Stimulated activated CD8-positive, alpha-beta memory T cell treated with anti-CD3 and anti-CD28 coated beads, Interleukin-4, amount 100 ng/mL, for 24 hours (primary cell): ENCODE measurements around the gene BBS7.

Experiments used
- DNase-seq: peaks from one replicate; pipeline ENCODE4 v3.0.0-alpha.2; 2020; ENCODE audit warnings: low read depth

BBS7 gene, protein sequence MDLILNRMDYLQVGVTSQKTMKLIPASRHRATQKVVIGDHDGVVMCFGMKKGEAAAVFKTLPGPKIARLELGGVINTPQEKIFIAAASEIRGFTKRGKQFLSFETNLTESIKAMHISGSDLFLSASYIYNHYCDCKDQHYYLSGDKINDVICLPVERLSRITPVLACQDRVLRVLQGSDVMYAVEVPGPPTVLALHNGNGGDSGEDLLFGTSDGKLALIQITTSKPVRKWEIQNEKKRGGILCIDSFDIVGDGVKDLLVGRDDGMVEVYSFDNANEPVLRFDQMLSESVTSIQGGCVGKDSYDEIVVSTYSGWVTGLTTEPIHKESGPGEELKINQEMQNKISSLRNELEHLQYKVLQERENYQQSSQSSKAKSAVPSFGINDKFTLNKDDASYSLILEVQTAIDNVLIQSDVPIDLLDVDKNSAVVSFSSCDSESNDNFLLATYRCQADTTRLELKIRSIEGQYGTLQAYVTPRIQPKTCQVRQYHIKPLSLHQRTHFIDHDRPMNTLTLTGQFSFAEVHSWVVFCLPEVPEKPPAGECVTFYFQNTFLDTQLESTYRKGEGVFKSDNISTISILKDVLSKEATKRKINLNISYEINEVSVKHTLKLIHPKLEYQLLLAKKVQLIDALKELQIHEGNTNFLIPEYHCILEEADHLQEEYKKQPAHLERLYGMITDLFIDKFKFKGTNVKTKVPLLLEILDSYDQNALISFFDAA

DNA sequence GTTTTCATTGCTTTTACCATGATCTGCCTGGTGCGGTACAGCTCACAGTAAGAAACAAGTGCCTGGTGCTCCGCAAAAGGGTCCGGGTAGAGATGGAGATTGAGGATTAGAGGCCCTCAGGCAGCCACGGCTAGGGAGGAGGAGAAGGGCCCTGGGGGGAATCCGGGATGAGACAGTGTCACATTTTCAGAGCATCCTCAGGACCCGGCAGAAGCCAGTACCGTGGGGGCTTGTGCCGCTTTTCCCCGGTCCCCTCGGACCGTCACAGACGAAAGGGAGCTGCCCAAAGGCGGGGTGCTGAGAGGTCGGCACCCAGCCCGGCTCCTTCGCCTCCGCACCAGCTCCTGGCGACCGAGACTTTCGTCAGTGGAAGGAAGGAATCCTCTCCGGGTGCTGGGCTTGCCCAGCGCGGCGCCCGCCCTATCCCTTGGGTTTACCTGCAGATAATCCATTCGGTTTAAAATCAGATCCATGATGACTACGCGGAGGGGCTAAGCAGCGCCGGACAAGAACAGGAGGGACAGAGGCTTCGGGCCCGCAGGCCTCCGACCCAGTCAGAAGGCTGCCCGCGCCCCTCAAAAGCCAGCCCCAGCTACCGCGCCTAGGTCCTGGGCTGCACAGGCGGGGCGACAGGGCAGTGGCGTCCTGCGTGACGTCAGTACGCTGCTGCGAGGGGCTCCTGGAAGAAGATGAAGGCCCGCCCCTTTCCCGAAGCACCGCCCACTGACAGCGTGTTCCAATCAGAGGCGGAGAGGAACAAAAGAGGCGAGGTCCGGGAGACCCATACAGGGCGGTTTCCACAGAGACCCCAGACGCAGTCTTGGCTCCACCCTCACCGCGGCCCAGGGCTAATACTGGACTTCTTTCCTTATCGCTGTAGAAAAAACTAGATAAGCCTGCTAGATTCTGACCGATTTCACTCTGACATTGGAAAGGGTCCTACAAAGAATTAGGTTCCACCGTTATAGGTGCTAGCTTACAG is at the start of gene BBS7:
Gene BBS7, minus strand, starts transcription at position 634 of the 982 bp plus-strand sequence. Its CDS starts 161 bp downstream, at position 473.
- peak; percentile 97 for DNase-seq

DNA sequence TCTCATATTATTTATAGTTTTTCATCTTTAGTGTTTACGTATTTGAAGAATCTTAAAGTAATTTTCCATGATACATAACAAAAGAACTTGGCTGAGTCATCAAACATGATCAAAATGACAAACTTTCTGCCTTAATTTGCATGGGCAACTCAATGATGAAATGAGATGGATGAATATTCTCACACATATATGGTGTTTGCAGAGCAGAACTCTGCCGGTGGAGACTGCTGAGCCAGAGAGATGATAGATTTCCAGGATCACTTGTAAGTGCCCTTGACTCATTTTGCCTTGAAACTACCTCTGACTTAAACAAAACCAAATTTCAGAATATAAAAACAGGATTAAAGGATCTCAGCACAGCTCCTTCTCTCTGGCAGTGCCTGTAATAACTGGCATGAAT is 43.4 kb upstream of the BBS7 start:
- DNase-seq: no peak

DNA sequence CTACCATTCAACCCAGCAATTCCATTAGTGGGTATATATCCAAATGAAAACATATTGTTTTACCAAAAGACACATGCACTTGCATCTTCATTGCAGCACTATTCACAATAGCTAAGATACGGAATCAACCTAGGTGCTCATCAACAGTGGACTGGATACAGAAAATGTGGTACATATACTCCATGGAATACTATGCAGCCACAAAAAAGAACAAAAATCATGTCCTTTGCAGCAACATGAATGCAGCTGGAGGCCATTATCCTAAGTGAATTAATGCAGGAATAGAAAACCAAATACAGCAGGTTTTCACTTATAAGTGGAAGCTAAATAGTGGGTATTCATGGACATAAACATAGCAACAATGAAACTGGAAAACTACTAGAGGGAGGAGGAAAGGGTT is 38.1 kb upstream of the BBS7 start:
- DNase-seq: no peak

DNA sequence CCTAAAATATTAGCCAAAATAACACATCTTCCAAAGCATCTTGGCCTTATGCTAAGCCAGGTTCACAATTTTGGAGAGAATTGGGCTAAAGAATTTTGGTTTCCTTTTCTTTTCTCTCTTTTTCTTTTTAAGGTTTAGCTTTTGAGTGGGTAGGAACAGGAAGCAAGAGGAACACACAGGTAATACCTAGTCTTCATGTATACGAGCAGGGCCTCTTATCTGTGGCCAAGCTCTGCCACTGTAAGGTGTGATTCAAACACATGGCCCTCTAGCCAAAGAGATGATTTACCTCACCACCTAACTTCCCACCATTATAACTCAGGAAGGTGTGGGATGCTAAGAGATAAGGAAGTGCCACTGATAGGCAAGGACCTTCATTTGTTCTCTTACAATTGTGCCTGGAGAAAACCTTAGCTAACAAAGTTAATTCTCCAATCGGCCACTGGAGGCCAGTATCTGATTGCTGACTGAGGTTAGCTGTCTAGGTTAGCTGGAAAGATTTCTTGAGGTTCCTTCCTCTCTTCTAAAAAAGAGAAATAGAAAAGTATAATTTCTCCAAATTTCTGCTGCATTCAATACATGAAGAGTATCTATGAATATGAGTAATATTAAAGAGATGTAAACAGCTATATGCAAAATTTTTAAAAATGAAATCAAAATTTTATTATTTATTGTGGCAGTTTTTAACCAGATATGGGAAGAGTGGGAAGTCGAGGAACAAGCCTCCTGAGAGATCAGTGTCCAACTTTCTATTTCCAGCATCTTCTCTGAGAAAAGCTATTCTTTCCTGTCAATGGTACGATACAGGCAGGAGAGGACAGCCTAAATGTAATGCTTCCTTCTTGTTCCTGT is 30.1 kb upstream of the BBS7 start:
- DNase-seq: peak; percentile 19

DNA sequence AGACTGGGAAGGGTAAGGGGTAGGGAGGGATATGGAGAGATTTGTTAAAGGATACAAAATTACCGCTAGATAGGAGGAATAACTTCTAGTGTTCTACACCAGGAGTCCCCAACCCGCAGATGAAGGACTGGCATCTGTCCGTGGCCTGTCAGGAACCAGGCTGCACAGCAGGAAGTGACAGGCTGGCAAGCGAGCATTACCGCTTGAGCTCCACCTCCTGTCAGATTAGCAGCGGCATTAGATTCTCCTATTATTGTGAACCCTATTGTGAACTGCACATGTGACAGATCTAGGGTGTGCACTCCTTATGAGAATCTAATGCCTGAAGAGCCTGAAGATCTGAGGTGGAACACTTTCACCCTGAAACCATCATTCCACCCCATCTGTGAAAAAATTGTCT is 27.9 kb upstream of the BBS7 start:
- DNase-seq: no peak

DNA sequence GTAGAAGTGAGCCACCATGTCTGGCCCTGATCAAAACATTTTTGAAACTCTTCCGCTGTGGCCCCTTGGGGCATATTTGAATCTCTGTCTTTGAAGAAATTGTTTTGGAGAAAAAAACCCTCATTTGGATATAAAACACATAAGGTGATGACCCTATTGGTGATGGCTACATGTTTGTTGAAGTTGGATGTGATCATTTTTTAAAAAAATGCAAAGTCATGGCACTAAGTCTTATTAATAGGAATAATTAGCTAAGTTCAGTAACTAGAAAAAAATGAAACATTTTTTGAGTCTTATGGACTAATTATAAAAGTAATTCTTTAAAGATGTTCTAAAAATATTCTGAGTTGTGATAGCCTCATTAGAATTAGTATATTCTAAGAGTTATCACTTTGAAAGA is 17.9 kb upstream of the BBS7 start:
- DNase-seq: no peak

DNA sequence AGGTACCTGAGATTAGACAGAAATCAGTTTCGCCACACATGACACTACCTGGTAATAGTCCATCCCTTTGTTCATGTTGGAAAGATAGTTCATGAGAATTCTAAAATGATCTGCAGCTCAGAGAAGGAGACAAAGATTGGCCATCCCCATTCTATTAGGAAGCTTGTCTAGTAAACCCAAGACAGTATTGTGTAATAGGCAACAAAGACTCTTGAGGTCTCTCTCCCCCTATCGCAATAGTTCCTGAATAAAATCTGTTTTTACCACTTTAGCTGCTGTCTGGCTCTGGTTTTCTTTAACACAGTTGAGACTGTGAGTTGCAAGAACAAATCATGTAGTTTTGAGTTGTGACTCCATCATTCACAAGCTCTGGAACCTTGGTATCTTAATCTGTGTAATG is 14.8 kb upstream of the BBS7 start:
- DNase-seq: no peak

DNA sequence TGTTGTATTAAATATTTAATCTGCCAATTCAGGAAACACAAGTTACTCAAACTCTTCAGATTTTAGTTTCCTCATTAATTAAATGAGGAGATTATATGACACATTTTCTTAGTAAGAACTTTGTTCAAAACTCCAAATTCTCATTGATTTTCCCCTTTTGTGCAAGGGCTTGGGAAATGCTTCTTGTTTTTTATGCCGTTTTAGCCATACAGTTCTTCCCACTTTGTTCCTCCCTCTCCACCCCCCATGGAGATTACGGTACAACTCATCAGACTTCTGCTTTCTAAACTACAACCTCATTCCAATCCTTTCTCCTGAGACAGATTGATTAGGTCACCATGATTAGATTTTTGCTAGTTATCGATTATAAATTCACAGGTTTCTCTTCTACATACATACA is 10.9 kb upstream of the BBS7 start:
- DNase-seq: no peak

DNA sequence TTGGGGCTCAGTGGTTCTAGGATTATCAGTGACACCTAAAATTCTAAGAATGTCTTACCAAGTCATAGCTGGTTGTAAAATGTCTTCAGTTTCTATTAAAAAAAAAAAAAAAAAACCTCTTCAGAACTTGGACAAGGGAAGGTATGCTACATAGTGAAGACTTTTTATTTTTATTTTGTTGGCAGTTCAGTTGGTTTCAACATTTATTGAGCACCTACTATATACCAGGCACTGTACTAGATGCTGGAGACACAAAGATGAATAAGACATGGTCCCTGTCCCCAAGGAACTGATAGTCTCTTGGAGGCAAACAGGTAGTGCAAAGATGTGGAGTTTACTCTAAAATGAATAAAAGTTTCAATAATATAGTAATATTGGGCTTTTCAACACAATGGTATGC is 8.9 kb upstream of the BBS7 start:
- no peak for DNase-seq

DNA sequence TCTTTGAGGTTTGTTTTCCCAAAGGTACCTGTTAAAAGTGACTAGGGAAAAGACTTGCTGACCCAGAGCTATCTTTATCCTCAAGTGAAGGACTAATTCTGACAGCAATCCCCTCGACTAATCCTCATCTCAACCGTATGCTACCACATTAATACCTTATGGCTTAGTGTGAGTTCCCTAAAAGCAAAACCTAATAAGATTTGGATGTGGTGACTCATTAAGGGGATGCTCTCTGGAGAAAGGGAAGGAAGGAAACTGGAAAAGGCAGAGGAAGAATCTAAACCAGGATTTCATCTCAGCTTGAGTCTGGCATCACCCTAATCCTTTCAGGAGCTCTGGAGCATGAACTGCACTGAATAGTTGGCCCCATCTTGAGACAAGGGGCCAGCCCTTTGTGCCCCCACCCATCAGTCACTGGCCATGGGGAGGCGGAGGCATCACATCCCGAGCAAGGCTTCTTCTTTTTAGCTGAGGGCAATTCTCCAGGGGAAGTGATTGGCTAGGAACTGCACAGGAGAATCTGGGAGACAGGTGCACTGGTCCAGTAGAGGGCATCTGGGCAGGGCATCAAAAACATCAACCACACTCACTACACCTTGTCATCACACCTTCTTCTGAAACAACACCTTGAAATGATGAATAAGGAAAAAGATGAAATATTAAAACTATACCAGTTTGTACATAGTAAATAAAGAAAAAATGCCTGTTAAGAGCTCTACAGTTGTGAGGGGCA is 6.9 kb upstream of the BBS7 start:
- DNase-seq: no peak

DNA sequence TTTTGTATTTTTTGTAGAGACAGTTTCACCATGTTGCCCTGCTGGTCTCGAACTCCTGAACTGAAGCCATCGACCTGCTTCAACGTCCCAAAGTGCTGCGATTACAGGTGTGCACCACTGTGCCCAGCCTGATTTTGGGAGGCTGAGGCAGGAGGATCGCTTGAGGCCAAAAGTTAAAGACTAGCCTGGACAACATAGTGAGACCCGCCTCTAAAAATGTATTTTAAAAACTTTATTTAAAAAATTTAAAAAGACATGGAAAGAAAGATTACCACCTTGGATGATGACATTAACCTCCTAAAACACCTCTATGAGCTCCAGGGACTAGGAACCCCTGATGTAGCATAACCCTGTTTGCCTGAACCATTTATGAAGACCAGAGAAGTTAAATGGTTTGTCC is 5.8 kb upstream of the BBS7 start:
- DNase-seq: no peak

DNA sequence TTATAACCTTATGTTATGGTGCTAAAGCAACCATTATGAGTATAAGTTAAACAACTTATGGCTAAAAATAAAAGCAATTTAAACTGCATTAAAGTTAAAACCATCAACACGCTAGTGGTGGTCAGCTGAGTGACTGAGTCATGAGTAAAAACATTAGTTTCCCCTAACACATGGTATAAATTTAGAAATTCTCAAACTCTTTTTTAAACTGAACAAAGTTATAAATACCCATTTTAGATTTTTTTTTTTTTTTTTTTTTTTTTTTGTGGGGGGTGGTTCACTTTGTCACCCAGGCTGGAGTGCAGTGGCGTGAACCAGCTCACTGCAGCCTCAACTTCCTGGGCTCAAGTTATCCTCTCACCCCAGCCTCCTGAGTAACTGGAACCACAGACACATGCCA is 5.4 kb upstream of the BBS7 start:
- no peak for DNase-seq

DNA sequence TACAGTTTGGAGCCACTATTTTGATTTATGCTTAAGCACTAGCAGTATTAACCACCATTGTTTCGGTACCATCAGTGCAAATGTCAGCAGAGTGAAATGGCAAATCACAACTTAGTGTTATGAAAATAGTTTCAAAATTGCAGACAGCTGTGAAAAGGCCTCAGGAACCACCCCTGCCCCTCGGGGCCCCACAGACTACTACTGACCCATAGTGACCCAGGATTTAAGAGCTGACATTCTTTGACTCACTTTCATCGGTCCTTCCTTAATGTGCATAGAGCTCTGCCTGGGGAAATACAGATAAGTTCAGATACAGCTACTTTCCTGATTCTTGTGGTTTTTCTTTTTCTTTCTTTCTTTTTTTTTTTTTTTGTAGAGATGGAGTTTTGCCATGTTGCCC is 3.3 kb upstream of the BBS7 start:
- no peak for DNase-seq

DNA sequence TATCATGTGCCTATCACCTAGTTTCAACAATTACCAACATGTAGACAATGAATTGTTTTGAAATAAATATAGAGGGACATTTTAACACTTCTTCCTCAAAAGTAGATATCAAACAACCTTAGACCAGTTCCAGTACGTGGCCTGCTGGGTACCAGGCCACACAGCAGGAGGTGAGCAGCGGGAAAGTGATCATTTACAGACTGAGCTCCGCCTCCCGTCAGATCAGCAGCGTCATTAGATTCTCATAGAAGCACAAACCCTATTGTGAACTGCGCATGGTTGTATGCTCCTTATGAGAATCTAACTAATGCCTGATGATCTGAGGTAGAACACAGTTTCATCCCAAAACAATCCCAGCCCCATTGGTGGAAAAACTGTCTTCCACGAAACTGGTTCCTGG is 6.5 kb downstream of the BBS7 start:
- no peak for DNase-seq

DNA sequence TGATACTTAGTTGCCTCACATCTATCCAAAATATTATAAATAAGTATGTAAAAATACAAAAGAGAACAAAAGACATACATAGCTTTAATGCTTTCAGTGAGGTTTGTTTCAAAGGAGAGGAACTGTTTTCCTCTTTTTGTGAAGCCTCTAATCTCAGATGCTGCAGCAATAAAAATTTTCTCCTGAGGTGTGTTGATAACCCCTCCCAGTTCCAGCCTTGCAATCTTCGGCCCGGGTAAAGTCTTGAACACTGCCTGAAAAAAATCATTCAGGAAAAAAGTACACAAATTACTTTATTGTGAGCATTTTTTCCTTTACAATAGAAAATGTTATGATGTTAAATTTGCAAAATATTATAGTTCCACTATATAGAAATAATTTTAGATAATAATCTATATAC is 8.8 kb downstream of the BBS7 start:
- no peak for DNase-seq

DNA sequence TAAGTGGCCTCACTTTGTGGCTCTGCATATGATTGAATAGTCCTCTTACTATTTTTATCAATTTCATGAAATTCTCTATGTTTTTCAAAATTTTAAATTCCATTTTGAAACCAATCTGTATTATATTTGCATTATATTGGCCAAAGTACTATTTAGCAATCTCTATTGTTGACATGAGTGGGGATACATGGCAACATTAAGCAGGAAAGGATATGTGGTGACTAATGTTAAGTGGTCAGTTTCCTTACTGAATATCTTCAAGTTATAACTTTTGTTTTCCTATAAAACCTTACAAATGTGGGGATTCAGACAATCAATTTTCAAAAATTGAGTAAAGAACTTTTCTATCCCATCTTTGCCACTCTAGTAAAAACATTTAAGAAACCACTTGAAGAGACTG is 10.2 kb downstream of the BBS7 start:
- DNase-seq: no peak

DNA sequence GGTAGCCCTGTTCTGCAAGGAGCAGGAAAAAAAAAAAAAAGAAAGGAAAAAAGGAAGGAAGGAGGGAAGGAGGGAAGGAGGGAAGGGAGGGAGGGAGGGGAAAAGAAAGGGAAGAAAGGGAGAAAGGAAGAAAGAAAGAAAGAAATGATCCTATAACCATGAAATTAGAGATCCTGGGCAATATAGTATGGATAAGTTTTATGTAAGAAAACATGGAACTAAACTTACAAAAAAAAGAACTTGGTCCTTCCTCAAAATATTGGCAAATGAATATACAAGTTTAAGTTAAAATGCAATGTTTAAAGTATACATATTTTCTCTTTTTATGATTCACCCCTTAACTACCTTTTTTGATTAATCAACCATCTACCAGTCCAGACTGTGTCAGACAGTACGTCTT is 18.9 kb downstream of the BBS7 start:
- no peak for DNase-seq

DNA sequence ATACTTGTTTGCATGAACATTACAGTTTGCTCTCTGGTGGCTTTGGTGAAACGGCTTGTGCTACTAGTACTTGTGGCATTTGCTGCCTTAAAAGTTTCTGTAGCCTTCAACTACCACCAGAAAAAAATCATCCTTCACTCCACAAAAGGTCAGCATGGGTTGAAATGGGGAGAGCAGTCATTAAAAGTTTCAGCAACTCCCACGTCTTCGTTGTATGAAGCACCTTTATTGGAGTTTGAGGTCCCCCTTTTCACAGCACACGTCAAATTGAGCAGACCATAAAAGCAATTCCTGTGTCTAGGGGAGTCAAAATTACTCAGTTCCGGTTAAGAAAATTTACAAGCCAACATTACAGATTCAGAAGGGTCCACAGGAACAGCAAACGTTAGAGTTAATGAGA is 23.6 kb downstream of the BBS7 start:
- no peak for DNase-seq

DNA sequence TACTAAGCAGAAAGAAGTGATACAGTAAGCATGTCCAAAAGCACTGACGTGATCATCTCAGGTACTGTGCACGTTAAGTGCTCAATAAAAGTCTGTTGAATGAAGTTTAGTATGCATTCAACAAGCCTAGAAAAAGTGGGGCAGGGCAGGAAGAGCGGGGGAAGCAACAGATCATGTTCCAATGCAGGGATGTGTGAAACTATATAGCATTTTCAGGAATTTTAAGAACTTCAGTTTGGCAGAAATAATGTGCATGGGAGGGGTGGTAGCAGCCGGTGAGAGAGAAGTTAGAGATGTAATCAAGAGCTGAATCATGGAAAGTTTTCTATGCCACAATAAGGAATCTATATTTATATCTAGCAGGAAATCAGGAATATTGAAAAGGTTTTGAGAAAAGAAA is 27.4 kb downstream of the BBS7 start:
- DNase-seq: no peak

DNA sequence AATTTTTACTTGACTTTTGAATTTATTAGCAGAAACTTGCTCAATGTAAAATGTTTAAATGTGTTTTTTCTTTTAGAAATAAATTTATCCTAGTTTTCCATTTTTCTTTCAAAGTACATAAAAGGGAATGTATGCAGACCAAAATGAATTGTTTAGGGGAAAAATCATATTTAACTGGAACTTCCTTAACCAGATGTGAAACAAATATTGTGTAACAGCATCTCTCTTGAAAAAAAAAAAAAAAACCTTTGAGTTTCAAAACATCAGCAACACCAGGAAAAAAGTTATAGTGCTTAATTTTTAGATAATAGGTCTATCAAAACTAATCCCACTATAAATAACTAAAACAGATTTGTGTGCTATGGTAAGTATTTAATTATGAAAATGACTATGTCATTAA is 32.1 kb downstream of the BBS7 start:
- DNase-seq: no peak

DNA sequence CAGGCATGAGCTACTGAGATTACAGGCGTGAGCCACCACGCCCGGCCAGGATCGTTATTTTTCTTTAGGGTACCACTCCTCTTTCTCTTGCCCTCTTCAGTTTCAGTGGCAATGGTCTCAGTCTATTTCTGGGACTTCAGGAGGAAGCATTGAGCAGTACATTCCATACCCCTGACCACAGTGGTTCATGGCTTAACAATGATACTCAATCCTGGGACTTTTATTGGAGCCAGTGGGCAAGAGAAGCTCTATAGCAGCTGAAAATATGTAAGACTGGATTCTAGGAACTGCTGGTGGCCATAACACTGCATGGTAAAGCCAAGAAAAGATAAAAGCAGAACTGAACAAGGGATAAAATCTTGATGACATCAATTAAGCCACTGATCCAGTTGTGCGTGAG is 40.8 kb downstream of the BBS7 start:
- DNase-seq: no peak
